Stomach smooth muscle (tissue), 2 donors: ENCODE data around the gene PRKAR1A.
"Not testable (repeated sequence)": the region's sequence is repeated elsewhere in the genome, so short reads cannot be mapped to it uniquely, and the experiment has no call there.

Source experiments
- H3K27ac ChIP-seq: one replicate; pipeline ENCODE4 v1.7.0; 2013; ENCODE audit warnings: mild to moderate bottlenecking, low read length, inconsistent platforms
- H3K27me3 ChIP-seq, 2 donors: one replicate each; pipeline ENCODE4 v1.7.0; 2013; ENCODE audit warnings: low read length in 2 of 2; ENCODE audit not compliant: insufficient read depth in 2 of 2, control insufficient read depth in 1 of 2
- H3K36me3 ChIP-seq, 2 donors: one replicate each; pipeline ENCODE4 v1.7.0; 2013; ENCODE audit warnings: low read length in 2 of 2; ENCODE audit not compliant: control insufficient read depth in 2 of 2, insufficient read depth in 2 of 2
- H3K4me1 ChIP-seq: one replicate; pipeline ENCODE4 v1.7.0; 2013; ENCODE audit warnings: low read length; ENCODE audit not compliant: control insufficient read depth, insufficient read depth
- H3K4me3 ChIP-seq, 2 donors: one replicate each; pipeline ENCODE4 v1.7.0; 2013; ENCODE audit warnings: low read length in 2 of 2
- H3K9ac ChIP-seq, 2 donors: one replicate each; pipeline ENCODE4 v1.7.0; 2013; ENCODE audit warnings: low read length in 2 of 2, mild to moderate bottlenecking in 1 of 2
- H3K9me3 ChIP-seq, 2 donors: one replicate each; pipeline ENCODE4 v1.7.0; 2013; ENCODE audit warnings: low read length in 2 of 2; ENCODE audit not compliant: control insufficient read depth in 2 of 2
- donor health status: healthy.
- donor health status: Pancreatic carcinoma.

The PRKAR1A gene

DNA sequence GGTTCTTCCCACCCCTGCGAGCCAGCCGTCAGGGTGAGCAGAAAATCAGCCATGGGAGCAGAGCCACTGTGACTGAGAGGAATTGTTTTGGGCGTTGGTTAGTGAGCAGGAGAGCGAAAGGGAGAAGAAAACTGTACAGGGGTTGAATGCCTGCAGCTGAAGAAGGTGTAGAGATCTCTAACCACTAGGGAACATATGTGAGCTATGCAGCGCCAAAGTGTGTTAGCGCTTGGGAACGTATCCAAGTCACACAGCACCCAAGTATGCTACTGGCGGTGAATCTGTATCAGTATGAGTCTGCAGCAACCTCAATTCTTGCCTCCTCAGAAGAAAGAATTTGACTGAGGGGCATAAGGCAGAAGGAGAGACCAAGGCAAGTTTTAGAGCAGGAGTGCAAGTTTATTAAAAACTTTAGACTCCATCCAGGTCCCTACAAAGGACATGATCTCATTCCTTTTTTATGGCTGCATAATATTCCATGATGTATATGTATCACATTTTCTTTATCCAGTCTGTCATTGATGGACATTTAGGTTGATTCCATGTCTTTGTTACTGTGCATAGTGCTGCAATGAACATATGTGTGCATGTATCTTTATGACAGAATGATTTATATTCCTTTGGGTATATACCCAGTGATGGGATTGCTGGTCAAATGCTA is 19.7 kb upstream of the PRKAR1A start:
- H3K27ac ChIP-seq, H3K4me1 ChIP-seq, H3K36me3 ChIP-seq, H3K4me3 ChIP-seq, H3K9ac ChIP-seq, H3K9me3 ChIP-seq, H3K27me3 ChIP-seq: not testable (repeated sequence)

DNA sequence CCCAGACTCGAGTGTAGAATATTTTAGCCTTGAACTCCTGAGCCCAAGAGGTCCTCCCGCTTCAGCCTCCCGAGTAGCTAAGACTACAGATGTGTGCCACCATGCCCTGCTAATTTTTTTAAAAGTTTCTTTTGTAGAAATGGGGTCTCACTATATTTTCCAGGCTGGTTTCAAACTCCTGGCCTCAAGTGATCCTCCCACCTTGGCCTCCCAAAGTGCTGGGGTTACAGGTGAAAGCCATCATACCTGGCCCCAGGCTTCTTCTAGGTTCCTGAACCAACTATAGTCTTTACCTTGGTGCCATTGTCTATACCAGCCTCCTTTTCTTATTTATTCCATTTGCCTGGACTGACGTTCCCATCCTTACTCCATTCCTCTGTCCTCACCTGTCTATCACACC is 17.1 kb upstream of the PRKAR1A start:
- Histone ChIP-seq H3K27ac (no peak overlapping the region), H3K4me1 (no peaks in the 10 kb centered on the region), H3K36me3 (no peaks in the 10 kb centered on the region), H3K27me3 (no peaks in the 10 kb centered on the region), H3K9ac (no peak overlapping the region), H3K9me3 (no peaks in the 10 kb centered on the region), H3K4me3 (no peak overlapping the region)

DNA sequence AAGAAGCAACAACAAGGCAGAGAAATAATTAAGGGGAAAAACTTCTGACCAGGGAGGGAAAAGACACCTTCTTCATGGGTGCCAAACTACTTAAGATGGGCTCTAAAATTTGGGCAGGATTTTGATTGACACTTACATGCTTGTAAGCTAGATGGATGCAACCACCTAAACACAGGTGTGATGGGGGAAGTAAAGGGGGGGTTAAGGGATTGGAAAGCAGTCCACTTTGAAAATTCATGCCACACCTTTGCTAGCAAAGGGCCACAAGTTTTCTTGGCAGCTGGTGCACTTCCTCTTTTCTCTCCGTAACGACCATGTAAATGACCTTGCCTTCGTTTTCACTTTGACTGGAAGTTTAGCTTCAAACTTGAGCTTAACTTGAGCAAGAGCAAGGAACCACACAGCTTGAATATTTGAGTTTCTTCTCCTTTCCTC is 14.3 kb upstream of the PRKAR1A start:
- H3K27me3 ChIP-seq, result peaks cover 0 to 4% of the 10 kb centered on the region in 2 donors
- H3K4me1 ChIP-seq, result no peaks in the 10 kb centered on the region
- H3K36me3 ChIP-seq, result no peaks in the 10 kb centered on the region
- H3K9me3 ChIP-seq, result no peaks in the 10 kb centered on the region
- no peak overlapping the region for H3K27ac ChIP-seq
- H3K4me3 ChIP-seq, result no peak overlapping the region
- H3K9ac ChIP-seq, result no peak overlapping the region

DNA sequence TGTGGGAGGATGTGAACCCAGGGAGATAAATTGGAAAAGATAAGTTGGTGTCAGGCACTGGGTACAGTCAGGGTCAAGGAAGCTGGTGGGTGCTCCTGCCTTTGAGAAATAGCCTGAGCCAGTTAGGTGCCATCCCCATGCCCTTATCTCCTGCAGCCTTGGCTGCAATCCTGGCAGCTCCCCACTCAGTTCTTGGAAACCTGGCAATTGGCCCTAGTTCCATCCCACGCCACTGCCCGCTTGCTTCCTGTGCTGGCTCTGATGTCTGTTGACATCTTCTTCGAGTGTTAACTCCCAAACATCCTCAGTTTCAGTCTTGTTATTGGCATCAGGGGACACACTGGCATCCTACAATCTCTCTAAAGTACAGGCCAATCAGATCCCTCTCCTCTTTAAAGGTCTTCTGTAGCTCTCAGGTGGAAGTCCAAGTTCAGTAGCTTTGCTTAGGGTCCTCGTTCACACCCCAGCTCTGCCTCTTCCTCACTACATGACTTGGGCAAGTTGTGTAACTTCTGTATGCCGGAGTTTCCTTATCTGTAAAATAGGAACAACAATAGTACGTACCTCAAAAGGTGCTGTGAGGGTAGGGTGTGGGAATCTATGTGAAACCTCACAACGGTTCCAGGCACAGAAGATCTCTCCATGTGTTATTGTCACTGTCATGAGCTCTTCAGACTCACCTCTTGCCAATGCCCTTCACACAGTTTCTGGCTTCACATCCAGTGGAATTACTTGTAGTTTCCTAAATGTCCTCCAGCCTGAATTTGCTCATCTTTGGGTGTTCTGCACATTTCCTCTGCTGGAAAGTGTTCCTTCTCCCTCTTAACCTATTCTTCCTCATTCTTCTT is 13.5 kb upstream of the PRKAR1A start:
- Histone ChIP-seq H3K27me3 (peaks cover 0 to 4% of the 10 kb centered on the region in 2 donors), H3K4me1 (no peaks in the 10 kb centered on the region), H3K36me3 (no peaks in the 10 kb centered on the region), H3K27ac (no peak overlapping the region), H3K4me3 (no peak overlapping the region), H3K9ac (no peak overlapping the region), H3K9me3 (no peaks in the 10 kb centered on the region)

DNA sequence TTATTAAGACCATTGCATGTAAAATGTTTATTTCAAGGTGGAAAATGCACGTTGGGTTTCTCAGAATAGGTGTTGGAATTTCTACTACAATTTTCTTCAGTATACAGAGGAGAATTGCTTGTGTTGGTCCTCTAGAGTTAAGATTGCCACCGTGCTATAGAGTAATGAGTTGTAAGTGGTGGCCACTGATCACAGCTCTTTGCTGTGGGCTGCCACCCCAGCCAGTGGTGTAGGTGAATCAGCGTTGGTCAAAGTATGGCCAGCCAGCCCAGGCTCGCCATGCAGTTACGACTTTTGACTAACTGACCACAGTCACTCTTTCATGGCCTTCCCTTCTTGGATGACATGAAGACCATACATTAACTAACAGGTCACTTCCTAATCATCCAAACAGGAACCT is 12.6 kb upstream of the PRKAR1A start:
- Histone ChIP-seq H3K4me3 (no peak overlapping the region), H3K36me3 (no peaks in the 10 kb centered on the region), H3K9me3 (no peaks in the 10 kb centered on the region), H3K27ac (no peak overlapping the region), H3K27me3 (peaks cover 0 to 4% of the 10 kb centered on the region in 2 donors), H3K9ac (no peak overlapping the region), H3K4me1 (no peaks in the 10 kb centered on the region)

DNA sequence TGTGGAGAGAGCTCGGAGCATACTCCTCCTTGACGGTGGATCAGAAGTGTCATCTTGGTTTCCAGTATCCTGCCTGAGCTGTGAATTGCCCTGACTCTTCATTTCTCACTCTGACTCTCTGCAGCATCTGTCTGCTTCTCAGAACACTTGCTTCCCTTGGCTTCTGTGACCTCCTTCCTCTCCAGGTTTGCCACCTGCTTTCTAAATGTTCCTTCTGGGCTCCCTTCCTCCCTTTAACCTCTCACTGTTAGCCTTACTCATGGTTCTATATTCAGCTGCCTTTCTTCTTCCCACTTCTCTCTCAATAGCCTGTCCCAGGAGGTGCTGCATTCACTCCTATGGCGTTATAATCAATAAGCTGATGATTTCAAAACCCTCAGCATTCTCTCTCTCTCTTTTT is 11.2 kb upstream of the PRKAR1A start:
- H3K27me3 ChIP-seq, result peaks cover 0 to 4% of the 10 kb centered on the region in 2 donors
- H3K4me3 ChIP-seq, result no peak overlapping the region
- no peak overlapping the region for H3K27ac ChIP-seq
- no peaks in the 10 kb centered on the region for H3K36me3 ChIP-seq
- no peaks in the 10 kb centered on the region for H3K9me3 ChIP-seq
- no peak overlapping the region for H3K9ac ChIP-seq
- no peaks in the 10 kb centered on the region for H3K4me1 ChIP-seq

DNA sequence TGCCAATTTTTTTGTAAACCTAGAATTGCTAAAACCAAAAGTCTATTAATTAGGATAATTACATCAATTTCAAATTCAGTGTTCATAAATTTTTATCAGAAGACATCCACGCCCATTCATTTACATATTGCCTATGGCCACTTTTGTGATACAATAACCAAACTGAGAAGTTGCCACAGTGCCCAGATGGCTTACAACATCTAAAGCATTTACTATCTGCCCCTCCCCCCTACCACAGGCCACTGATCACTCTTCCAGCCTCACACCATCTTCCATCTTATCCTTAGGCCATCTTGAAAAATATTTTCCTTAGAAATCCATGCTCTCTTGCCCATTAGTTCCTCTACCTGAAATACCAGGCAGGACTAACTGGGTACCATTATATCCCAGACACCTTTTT is 6.3 kb upstream of the PRKAR1A start:
- Histone ChIP-seq H3K9ac (no peak overlapping the region), H3K4me3 (no peak overlapping the region), H3K27ac (no peak overlapping the region), H3K4me1 (no peaks in the 10 kb centered on the region), H3K27me3 (peaks cover 0 to 2% of the 10 kb centered on the region in 2 donors), H3K36me3 (no peaks in the 10 kb centered on the region), H3K9me3 (no peaks in the 10 kb centered on the region)

DNA sequence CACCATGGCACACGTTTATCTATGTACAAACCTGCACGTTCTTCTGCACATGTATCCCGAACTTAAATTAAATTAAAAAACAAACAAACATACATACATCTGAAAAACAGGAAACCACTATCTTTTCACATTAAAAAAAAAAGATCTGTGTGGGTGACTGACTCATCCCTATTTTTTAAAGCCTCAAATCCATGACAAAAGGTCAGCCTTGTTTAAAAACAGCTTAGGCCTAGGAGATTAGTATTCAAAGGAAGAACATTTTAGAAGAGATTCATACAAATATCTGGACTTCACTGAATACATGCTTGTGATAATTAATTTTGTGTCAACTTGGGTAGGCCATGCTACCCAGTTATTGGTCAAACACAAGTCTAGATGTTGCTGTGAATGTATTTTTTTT is 4.7 kb upstream of the PRKAR1A start:
- Histone ChIP-seq H3K9ac (no peak overlapping the region), H3K9me3 (no peaks in the 10 kb centered on the region), H3K4me1 (peaks cover 4% of the 10 kb centered on the region), H3K27me3 (no peaks in the 10 kb centered on the region), H3K27ac (no peak overlapping the region), H3K36me3 (no peaks in the 10 kb centered on the region), H3K4me3 (no peak overlapping the region)

DNA sequence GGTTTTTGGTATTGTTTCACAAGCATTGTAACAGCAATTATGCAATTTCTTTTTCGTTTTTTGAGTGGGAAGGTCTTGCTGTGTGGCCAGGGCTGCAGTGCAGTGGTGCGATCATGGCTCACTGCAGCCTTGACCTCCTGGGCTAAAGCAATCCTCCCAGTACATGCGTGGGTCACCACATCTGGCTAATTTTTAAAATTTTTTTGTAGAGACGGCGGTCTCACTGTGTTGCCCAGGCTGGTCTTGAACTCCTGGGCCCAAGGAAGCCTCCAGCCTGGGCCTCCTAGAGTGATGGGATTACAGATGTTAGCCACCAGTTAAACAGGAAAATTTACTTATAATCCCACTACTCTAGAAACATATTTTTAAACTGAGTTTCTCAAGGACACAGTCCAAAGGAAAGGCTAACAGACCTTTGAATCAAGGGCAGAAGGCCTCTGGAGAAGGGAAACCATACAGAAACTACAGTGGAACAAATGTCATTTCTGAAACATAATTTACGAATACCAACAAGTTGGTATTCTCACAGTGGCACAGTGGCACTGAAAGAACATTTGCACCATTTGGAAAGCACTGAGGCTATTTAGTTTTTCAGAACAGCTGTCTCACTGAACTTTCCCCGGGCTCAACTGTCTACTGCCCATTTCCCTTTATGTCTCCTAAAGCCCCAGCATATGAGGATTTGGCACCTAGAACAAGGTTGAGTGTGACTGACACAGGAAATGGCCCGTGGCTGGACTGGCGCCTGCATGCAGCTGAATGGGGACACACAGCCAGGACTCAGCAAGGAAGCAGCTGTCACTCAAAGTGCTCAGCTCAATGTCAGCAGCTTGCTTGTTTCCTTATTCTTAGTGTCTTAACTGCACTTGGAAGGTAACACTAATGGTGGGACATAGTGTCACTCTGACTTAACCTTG is 2.8 kb upstream of the PRKAR1A start:
- H3K36me3 ChIP-seq, result no peaks in the 10 kb centered on the region
- H3K27ac ChIP-seq, result no peak overlapping the region
- H3K27me3 ChIP-seq, result no peaks in the 10 kb centered on the region
- no peak overlapping the region for H3K9ac ChIP-seq
- H3K9me3 ChIP-seq, result no peaks in the 10 kb centered on the region
- no peak overlapping the region for H3K4me3 ChIP-seq
- H3K4me1 ChIP-seq, result peaks cover 4% of the 10 kb centered on the region

DNA sequence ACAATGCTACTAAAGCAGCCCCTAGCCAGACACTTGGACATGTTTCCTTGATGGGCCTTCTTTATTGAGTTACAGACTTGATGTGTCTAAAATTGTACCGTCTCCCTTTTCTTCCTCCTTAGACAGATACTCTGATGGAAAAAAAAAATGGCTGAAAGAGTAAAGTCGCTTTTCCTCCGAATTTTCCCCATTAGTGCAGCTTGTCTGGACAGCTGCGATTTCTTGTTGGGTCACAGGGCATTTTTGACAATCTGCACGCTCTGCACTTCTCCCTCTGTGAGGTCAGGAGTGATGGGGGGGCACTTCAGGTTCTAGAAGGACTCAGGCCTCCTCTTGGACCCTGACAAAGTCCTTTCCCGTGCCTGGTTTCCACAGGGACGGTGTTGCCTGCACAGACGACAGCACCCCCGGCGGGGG is 968 bp upstream of the PRKAR1A start:
- peak overlapping the region; percentile 98 for H3K4me3 ChIP-seq
- no peaks in the 10 kb centered on the region for H3K9me3 ChIP-seq
- no peaks in the 10 kb centered on the region for H3K27me3 ChIP-seq
- H3K4me1 ChIP-seq, result peaks cover 4% of the 10 kb centered on the region
- peak overlapping the region; percentile 96 to 97 for H3K9ac ChIP-seq
- H3K36me3 ChIP-seq, result no peaks in the 10 kb centered on the region
- H3K27ac ChIP-seq, result peak overlapping the region; percentile 99
